HL-60 (cell line): ENCODE measurements around the gene NCS1.

Experiments
- DNase-seq, 2 experiments: peaks; one replicate each; pipeline ENCODE4 v3.0.0-alpha.2; 2010 to 2020; ENCODE audit warnings: low read depth in 1 of 2, low spot score in 1 of 2
- H3K27ac ChIP-seq: fragments of 250-450 bp; sonication (Bioruptor Pico); replicated peaks from 2 replicates; pipeline ENCODE4 v1.5.1; 2020; ENCODE audit warnings: mild to moderate bottlenecking, moderate library complexity
- H3K27me3 ChIP-seq: fragments of 250-450 bp; sonication (Bioruptor Pico); 2 replicates; pipeline ENCODE4 v1.5.1; 2021; ENCODE audit warnings: mild to moderate bottlenecking, moderate library complexity; ENCODE audit not compliant: insufficient read depth, poor library complexity, severe bottlenecking
- H3K4me3 ChIP-seq: replicated peaks from 2 replicates; pipeline ENCODE4 v1.5.1; 2011; ENCODE audit warnings: mild to moderate bottlenecking, control low read depth, low read length; ENCODE audit not compliant: insufficient read depth
- GABPA ChIP-seq: IDR thresholded peaks from 2 replicates; pipeline ENCODE4 v1.6.1; 2012; ENCODE audit warnings: low read depth
- POLR2AphosphoS5 ChIP-seq: IDR thresholded peaks from 2 replicates; pipeline ENCODE4 v1.6.1; 2012; ENCODE audit warnings: low read depth
- REST ChIP-seq: IDR thresholded peaks from 2 replicates; pipeline ENCODE4 v1.6.1; 2012; ENCODE audit warnings: low read depth; ENCODE audit not compliant: insufficient replicate concordance
- SPI1 ChIP-seq: IDR thresholded peaks from 2 replicates; pipeline ENCODE4 v1.6.1; 2012; ENCODE audit warnings: low read depth, mild to moderate bottlenecking, borderline replicate concordance
- TF ChIP-seq, protein P1 (sequence below): IDR thresholded peaks from one replicate; pipeline ENCODE4 v1.5.1; 2011; ENCODE audit warnings: low read length, control low read depth, inconsistent platforms; ENCODE audit not compliant: insufficient read depth

NCS1 gene

GRCh38 chr9:130145658-130146057 lies 26.5 kb upstream of the NCS1 start:
- no peak overlapping the region for H3K4me3 ChIP-seq
- no peak overlapping the region for H3K27ac ChIP-seq
- no peak for DNase-seq
- H3K27me3 ChIP-seq: peaks cover 11% of the 10 kb centered on the region
- no peak for TF ChIP-seq GABPA
- no peak for TF ChIP-seq POLR2AphosphoS5
- no peak for TF ChIP-seq SPI1
- TF ChIP-seq, protein P1, sequence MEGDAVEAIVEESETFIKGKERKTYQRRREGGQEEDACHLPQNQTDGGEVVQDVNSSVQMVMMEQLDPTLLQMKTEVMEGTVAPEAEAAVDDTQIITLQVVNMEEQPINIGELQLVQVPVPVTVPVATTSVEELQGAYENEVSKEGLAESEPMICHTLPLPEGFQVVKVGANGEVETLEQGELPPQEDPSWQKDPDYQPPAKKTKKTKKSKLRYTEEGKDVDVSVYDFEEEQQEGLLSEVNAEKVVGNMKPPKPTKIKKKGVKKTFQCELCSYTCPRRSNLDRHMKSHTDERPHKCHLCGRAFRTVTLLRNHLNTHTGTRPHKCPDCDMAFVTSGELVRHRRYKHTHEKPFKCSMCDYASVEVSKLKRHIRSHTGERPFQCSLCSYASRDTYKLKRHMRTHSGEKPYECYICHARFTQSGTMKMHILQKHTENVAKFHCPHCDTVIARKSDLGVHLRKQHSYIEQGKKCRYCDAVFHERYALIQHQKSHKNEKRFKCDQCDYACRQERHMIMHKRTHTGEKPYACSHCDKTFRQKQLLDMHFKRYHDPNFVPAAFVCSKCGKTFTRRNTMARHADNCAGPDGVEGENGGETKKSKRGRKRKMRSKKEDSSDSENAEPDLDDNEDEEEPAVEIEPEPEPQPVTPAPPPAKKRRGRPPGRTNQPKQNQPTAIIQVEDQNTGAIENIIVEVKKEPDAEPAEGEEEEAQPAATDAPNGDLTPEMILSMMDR: no peak
- TF ChIP-seq REST: no peak

GRCh38 chr9:130147198-130147597 lies 25.0 kb upstream of the NCS1 start:
- Histone ChIP-seq H3K4me3 (no peak overlapping the region), H3K27ac (no peak overlapping the region), H3K27me3 (peaks cover 11% of the 10 kb centered on the region)
- DNase-seq: no peak
- TF ChIP-seq POLR2AphosphoS5: no peak
- no peak for TF ChIP-seq REST
- TF ChIP-seq, protein P1: no peak
- TF ChIP-seq SPI1: no peak
- TF ChIP-seq GABPA: no peak

GRCh38 chr9:130147910-130148309 lies 24.3 kb upstream of the NCS1 start:
- TF ChIP-seq SPI1 (no peak), GABPA (no peak), REST (no peak), POLR2AphosphoS5 (no peak)
- TF ChIP-seq, protein P1: no peak
- Histone ChIP-seq H3K4me3 (no peak overlapping the region), H3K27ac (no peak overlapping the region), H3K27me3 (peaks cover 11% of the 10 kb centered on the region)
- DNase-seq: no peak
